Suprapubic skin (tissue), 4 donors: ENCODE measurements around the gene ANO2. TPM values are rescaled to one million over a fixed set of nuclear protein-coding genes. Genes with fewer than 3 reads are reported as not detected.

Source experiments
- DNase-seq, 2 donors: peaks; one replicate each; pipeline ENCODE4 v3.0.0-alpha.2; 2019; ENCODE audit warnings: low spot score in 2 of 2
- H3K27ac ChIP-seq: fragments of 200-600 bp; sonication (generic); one replicate; pipeline ENCODE4 v1.5.1; 2019
- H3K27me3 ChIP-seq: fragments of 200-600 bp; sonication (generic); one replicate; pipeline ENCODE4 v1.5.1; 2019
- H3K36me3 ChIP-seq: fragments of 200-600 bp; sonication (generic); one replicate; pipeline ENCODE4 v1.5.1; 2019
- H3K4me1 ChIP-seq: fragments of 200-600 bp; sonication (generic); one replicate; pipeline ENCODE4 v1.5.1; 2019
- H3K4me3 ChIP-seq: fragments of 200-600 bp; sonication (generic); one replicate; pipeline ENCODE4 v1.5.1; 2019; ENCODE audit warnings: mild to moderate bottlenecking
- H3K9me3 ChIP-seq: fragments of 200-600 bp; sonication (generic); one replicate; pipeline ENCODE4 v1.5.1; 2019
- EP300 ChIP-seq: sonication (generic); formaldehyde crosslinking; IDR thresholded peaks from one replicate; pipeline ENCODE4 v1.6.1; 2017; ENCODE audit warnings: antibody characterized with exemption
- POLR2A ChIP-seq, 2 donors: fragments of 450-650 bp; IDR thresholded peaks; one replicate each; pipeline ENCODE4 v1.6.1; 2017; ENCODE audit warnings: antibody characterized with exemption in 2 of 2, mild to moderate bottlenecking in 2 of 2, moderate library complexity in 2 of 2
- POLR2AphosphoS5 ChIP-seq, 3 donors: sonication (generic); formaldehyde crosslinking; IDR thresholded peaks; one replicate each; pipeline ENCODE4 v1.6.1; 2017; ENCODE audit warnings: antibody characterized with exemption in 3 of 3
- WGBS: methylation state at CpG from one replicate; pipeline ENCODE4 v1.1.5; 2018; 5-methylcytosine and 5-hydroxymethylcytosine counted together
- total RNA-seq, 4 donors: library from RNA; depleted of rRNA; stranded (reverse); fragments of >200 nt; gene quantifications; one replicate each; pipeline ENCODE4 v1.1.0, GENCODE V29; 2016
- TF ChIP-seq, protein P1 (sequence below), 2 donors: fragments of 200-600 bp in 1 of 2; fragments of 450-650 bp in 1 of 2; sonication (generic) in 1 of 2; IDR thresholded peaks; one replicate each; pipeline ENCODE4 v1.5.1; 2016 to 2019; ENCODE audit warnings: antibody characterized with exemption in 2 of 2, mild to moderate bottlenecking in 1 of 2, moderate library complexity in 1 of 2

ANO2 gene
- total RNA-seq, 4 donors from 2014 or later: 1.1 to 9.7 (median 2.0) TPM

DNA sequence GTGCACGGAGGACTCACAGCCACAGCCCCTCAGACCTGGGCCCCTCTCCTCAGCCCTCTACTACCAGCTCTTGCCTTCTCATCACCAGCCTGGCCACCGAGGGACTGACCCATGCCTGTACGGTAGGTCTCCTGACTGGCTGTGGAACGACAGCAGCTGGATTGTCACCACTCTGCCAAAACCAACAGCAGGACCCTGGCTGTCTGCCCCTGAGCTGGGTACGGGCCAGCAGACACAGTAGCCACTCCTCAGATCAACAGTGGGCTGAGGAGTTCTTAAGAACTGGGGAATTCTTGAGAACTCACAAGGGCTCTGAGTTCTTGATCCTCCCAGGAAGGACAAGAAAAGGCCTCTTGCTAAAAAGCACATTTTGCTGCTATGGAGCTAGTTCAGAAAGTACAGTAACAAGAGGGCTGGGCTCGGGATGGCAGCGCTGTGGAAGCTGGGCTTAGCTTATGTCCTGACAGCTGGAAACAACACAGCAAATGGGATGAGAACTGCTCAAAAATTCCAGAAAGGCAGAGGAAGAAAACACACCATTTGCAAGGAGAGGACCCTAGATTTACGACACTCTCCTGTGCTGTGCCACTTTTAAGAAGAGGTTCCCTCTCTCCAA, 176.4 kb downstream of the ANO2 start:
- DNase-seq: no peak
- no peaks in the 10 kb centered on the region for H3K9me3 ChIP-seq
- H3K4me1 ChIP-seq: no peaks in the 10 kb centered on the region
- peaks cover 20% of the 10 kb centered on the region for H3K27me3 ChIP-seq
- no peaks in the 10 kb centered on the region for H3K36me3 ChIP-seq
- no peak overlapping the region for H3K4me3 ChIP-seq
- no peak overlapping the region for H3K27ac ChIP-seq
- TF ChIP-seq, protein P1, sequence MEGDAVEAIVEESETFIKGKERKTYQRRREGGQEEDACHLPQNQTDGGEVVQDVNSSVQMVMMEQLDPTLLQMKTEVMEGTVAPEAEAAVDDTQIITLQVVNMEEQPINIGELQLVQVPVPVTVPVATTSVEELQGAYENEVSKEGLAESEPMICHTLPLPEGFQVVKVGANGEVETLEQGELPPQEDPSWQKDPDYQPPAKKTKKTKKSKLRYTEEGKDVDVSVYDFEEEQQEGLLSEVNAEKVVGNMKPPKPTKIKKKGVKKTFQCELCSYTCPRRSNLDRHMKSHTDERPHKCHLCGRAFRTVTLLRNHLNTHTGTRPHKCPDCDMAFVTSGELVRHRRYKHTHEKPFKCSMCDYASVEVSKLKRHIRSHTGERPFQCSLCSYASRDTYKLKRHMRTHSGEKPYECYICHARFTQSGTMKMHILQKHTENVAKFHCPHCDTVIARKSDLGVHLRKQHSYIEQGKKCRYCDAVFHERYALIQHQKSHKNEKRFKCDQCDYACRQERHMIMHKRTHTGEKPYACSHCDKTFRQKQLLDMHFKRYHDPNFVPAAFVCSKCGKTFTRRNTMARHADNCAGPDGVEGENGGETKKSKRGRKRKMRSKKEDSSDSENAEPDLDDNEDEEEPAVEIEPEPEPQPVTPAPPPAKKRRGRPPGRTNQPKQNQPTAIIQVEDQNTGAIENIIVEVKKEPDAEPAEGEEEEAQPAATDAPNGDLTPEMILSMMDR (IDR thresholded peaks at IDR 0.05): no peak
- TF ChIP-seq POLR2AphosphoS5 (IDR thresholded peaks at IDR 0.05) (no peak), EP300 (no peak), POLR2A (IDR thresholded peaks at IDR 0.05) (no peak)
- WGBS: 63% methylated on average over 8 of the region's 8 CpGs

DNA sequence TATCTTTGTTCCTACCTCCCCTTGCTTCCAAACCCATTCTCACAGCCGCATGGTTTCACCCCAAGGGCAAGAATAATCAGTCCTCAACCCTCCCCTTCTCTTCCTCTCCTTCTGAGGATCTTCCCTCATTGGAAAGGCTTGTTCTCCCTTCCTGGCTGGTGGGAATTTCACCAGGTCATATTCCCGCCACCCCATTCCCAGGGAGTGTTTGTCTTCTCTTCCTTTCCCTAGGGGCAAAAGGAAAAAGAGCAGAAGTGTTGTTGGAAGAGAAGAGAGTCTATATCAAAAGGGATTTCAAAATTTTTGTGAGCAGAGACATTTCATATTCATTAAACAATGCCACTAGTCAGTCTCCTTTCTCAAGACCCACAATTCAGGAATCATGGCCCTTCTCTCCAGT, 176.9 kb downstream of the ANO2 start:
- Histone ChIP-seq H3K36me3 (no peaks in the 10 kb centered on the region), H3K27ac (no peak overlapping the region), H3K9me3 (no peaks in the 10 kb centered on the region), H3K4me3 (no peak overlapping the region), H3K27me3 (peaks cover 20% of the 10 kb centered on the region), H3K4me1 (no peaks in the 10 kb centered on the region)
- 72% methylated on average over 2 of the region's 2 CpGs for WGBS
- no peak for TF ChIP-seq EP300
- TF ChIP-seq POLR2AphosphoS5 (IDR thresholded peaks at IDR 0.05): no peak
- no peak for TF ChIP-seq POLR2A (IDR thresholded peaks at IDR 0.05)
- TF ChIP-seq, protein P1 (IDR thresholded peaks at IDR 0.05): no peak
- no peak for DNase-seq

DNA sequence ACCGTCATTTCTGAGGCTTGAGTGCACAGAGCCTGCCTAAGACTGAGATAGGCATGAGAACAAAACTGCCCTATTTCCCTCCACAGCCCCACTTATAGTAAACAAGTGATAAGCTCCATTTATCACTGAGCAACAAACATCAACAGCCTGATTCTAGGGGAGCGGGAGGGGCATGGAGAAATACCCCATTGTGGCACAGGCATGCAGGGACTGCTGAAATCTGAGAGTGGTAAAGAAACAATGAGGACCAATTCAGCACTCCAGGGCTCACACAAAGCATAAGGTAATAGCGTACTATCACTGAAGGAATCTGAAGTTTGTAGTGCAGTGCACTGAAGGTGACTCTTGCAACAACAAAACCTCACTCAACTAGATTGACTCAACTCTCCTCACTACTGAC, 186.7 kb downstream of the ANO2 start:
- Histone ChIP-seq H3K9me3 (no peaks in the 10 kb centered on the region), H3K27ac (no peak overlapping the region), H3K36me3 (no peaks in the 10 kb centered on the region), H3K27me3 (peaks cover 31% of the 10 kb centered on the region), H3K4me3 (no peak overlapping the region), H3K4me1 (no peaks in the 10 kb centered on the region)
- no peak for DNase-seq
- WGBS: 92% methylated on average over 3 of the region's 3 CpGs
- TF ChIP-seq POLR2AphosphoS5 (IDR thresholded peaks at IDR 0.05) (no peak), EP300 (no peak), POLR2A (IDR thresholded peaks at IDR 0.05) (no peak)
- TF ChIP-seq, protein P1 (IDR thresholded peaks at IDR 0.05): no peak

DNA sequence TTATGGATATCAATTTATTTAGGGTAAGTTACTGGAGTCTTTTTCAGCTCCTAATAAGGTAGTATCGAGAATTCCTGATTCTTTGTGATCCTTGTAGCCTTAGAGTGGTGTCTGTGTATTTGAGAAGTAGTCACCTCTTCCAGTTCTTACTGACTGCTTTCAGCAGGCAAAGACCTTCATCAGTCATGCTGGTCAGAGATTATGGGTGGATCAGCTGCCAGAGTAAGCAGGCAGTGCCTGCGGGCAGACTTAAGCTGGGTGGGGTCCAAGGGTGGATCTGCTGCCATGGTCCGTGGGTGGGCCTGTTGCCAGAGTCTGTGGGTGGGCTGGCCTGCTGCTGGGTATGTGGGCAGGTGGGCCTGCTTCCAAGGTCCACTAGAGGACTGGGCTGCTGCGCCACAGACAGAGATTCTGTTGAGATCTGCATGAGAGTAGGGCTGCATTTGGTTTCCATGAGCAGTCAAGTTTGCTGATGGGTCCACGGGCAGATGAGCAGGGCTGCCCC, 188.7 kb downstream of the ANO2 start:
- H3K4me1 ChIP-seq: no peaks in the 10 kb centered on the region
- TF ChIP-seq, protein P1 (IDR thresholded peaks at IDR 0.05): no peak
- no peak for TF ChIP-seq POLR2AphosphoS5 (IDR thresholded peaks at IDR 0.05)
- TF ChIP-seq POLR2A (IDR thresholded peaks at IDR 0.05): no peak
- no peak for TF ChIP-seq EP300
- no peaks in the 10 kb centered on the region for H3K36me3 ChIP-seq
- 81% methylated on average over 4 of the region's 5 CpGs for WGBS
- DNase-seq: no peak
- H3K4me3 ChIP-seq: no peak overlapping the region
- no peaks in the 10 kb centered on the region for H3K9me3 ChIP-seq
- peaks cover 31% of the 10 kb centered on the region for H3K27me3 ChIP-seq
- H3K27ac ChIP-seq: no peak overlapping the region

DNA sequence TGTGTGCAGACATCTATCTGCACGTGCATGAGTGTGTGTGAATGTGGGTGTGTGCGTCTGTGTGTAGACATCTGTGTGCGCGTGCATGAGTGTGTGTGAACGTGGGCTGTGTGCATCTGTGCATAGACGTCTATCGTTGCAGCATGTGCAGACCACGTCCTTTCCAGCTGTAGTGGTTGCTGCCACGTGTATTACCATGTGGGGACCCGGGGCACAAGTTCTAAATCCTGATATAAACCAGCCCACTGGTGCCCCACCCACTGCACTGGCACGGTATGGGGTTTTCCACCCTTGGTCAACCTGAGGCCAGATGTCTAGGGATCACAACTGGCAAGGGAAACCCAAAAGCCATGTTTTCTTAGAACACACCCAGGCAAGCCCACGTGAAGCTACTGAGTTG, 197.0 kb downstream of the ANO2 start:
- H3K27ac ChIP-seq: no peak overlapping the region
- TF ChIP-seq, protein P1 (IDR thresholded peaks at IDR 0.05): no peak
- TF ChIP-seq POLR2AphosphoS5 (IDR thresholded peaks at IDR 0.05) (no peak), EP300 (no peak), POLR2A (IDR thresholded peaks at IDR 0.05) (no peak)
- H3K4me1 ChIP-seq: no peaks in the 10 kb centered on the region
- DNase-seq: no peak
- H3K9me3 ChIP-seq: no peaks in the 10 kb centered on the region
- H3K4me3 ChIP-seq: no peak overlapping the region
- H3K27me3 ChIP-seq: no peaks in the 10 kb centered on the region
- 63% methylated on average over 12 of the region's 12 CpGs for WGBS
- H3K36me3 ChIP-seq: no peaks in the 10 kb centered on the region
